HEK293 (cell line): Measurements from ENCODE around the gene SCYGR4.

Experiments
- CTCF ChIA-PET: fragments of 350-600 bp; formaldehyde crosslinking; extraction: SDS; loops from one replicate; lab custom pipeline; 2021; ENCODE audit warnings: antibody characterized with exemption; lab: Yijun Ruan, JAX
- POLR2A ChIA-PET: fragments of 300-600 bp; formaldehyde crosslinking; extraction: SDS; loops from one replicate; lab custom pipeline; 2020; ENCODE audit warnings: antibody characterized with exemption, inconsistent platforms; lab: Yijun Ruan, JAX
- H3K27ac ChIP-seq: fragments of 200-500 bp; sonication (Bioruptor generic); 2 replicates; pipeline ENCODE4 v1.5.1; 2014; ENCODE audit warnings: low read depth, low read length, control low read depth, inconsistent platforms; ENCODE audit errors: extremely low read depth
- H3K36me3 ChIP-seq, 2 experiments: fragments of 200-500 bp in 1 of 2; sonication (Bioruptor generic) in 1 of 2; 1 replicate in 1 of 2; 2 replicates in 1 of 2; pipeline ENCODE4 v1.5.1; 2014 to 2017; ENCODE audit warnings: inconsistent platforms in 2 of 2, low read length in 2 of 2; ENCODE audit not compliant: control insufficient read depth in 2 of 2, insufficient read depth in 1 of 2
- H3K4me1 ChIP-seq: fragments of 200-500 bp; sonication (Bioruptor generic); 2 replicates; pipeline ENCODE4 v1.5.1; 2014; ENCODE audit warnings: mild to moderate bottlenecking, low read length, inconsistent platforms; ENCODE audit not compliant: control insufficient read depth, insufficient read depth
- H3K4me3 ChIP-seq: 2 replicates; pipeline ENCODE4 v1.5.1; 2011; ENCODE audit warnings: low read depth, mild to moderate bottlenecking, control low read depth, low read length, moderate library complexity
- H3K9me3 ChIP-seq: fragments of 200-500 bp; sonication (Bioruptor generic); 2 replicates; pipeline ENCODE4 v1.5.1; 2014; ENCODE audit warnings: low read depth, low read length, inconsistent platforms; ENCODE audit not compliant: control insufficient read depth, insufficient read depth
- HOXA7 ChIP-seq: sonication (generic); formaldehyde crosslinking; IDR thresholded peaks from 2 replicates; pipeline ENCODE4 v1.8.1; 2022; ENCODE audit warnings: missing genetic modification reagents, borderline replicate concordance
- HOXC10 ChIP-seq: sonication (generic); formaldehyde crosslinking; IDR thresholded peaks from 2 replicates; pipeline ENCODE4 v1.8.1; 2023; ENCODE audit warnings: mild to moderate bottlenecking, missing genetic modification reagents
- RBAK ChIP-seq: fragments of 450-650 bp; formaldehyde crosslinking; IDR thresholded peaks from 2 replicates; pipeline ENCODE4 v1.5.1; 2016; ENCODE audit warnings: missing biosample characterization, missing genetic modification characterization
- REPIN1 ChIP-seq: fragments of 450-650 bp; formaldehyde crosslinking; IDR thresholded peaks from 2 replicates; pipeline ENCODE4 v1.5.1; 2017; ENCODE audit warnings: missing biosample characterization, missing genetic modification characterization, low read depth
- SP3 ChIP-seq: fragments of 450-650 bp; formaldehyde crosslinking; IDR thresholded peaks from 2 replicates; pipeline ENCODE4 v1.5.1; 2016; ENCODE audit warnings: missing biosample characterization, missing genetic modification characterization
- ZBTB6 ChIP-seq: fragments of 450-650 bp; formaldehyde crosslinking; IDR thresholded peaks from 2 replicates; pipeline ENCODE4 v1.5.1; 2017; ENCODE audit warnings: missing biosample characterization, missing genetic modification characterization
- ZBTB8A ChIP-seq: fragments of 450-650 bp; formaldehyde crosslinking; IDR thresholded peaks from 2 replicates; pipeline ENCODE4 v1.5.1; 2016; ENCODE audit warnings: missing biosample characterization, missing genetic modification characterization
- ZFP41 ChIP-seq: fragments of 450-650 bp; formaldehyde crosslinking; IDR thresholded peaks from 2 replicates; pipeline ENCODE4 v1.5.1; 2016; ENCODE audit warnings: missing biosample characterization, missing genetic modification characterization, borderline replicate concordance
- ZNF112 ChIP-seq: fragments of 450-650 bp; formaldehyde crosslinking; IDR thresholded peaks from 2 replicates; pipeline ENCODE4 v1.5.0; 2017; ENCODE audit warnings: missing biosample characterization, missing genetic modification characterization
- ZNF132 ChIP-seq: fragments of 450-650 bp; formaldehyde crosslinking; IDR thresholded peaks from 2 replicates; pipeline ENCODE4 v1.5.1; 2017; ENCODE audit warnings: missing biosample characterization, missing genetic modification characterization, borderline replicate concordance
- ZNF155 ChIP-seq: fragments of 450-650 bp; formaldehyde crosslinking; IDR thresholded peaks from 2 replicates; pipeline ENCODE4 v1.5.1; 2016; ENCODE audit warnings: missing biosample characterization, missing genetic modification characterization
- ZNF324 ChIP-seq: fragments of 450-650 bp; formaldehyde crosslinking; IDR thresholded peaks from 2 replicates; pipeline ENCODE4 v1.5.1; 2016; ENCODE audit warnings: missing biosample characterization, missing genetic modification characterization
- ZNF423 ChIP-seq: fragments of 450-650 bp; formaldehyde crosslinking; IDR thresholded peaks from 2 replicates; pipeline ENCODE4 v1.5.1; 2016; ENCODE audit warnings: missing biosample characterization, missing genetic modification characterization
- ZNF501 ChIP-seq: fragments of 450-650 bp; formaldehyde crosslinking; IDR thresholded peaks from 2 replicates; pipeline ENCODE4 v1.5.1; 2016; ENCODE audit warnings: missing biosample characterization, missing genetic modification characterization
- ZNF548 ChIP-seq: fragments of 450-650 bp; formaldehyde crosslinking; IDR thresholded peaks from 2 replicates; pipeline ENCODE4 v1.5.1; 2016; ENCODE audit warnings: missing biosample characterization, missing genetic modification characterization
- ZNF610 ChIP-seq: fragments of 450-650 bp; formaldehyde crosslinking; IDR thresholded peaks from 2 replicates; pipeline ENCODE4 v1.5.1; 2016; ENCODE audit warnings: missing biosample characterization, missing genetic modification characterization, borderline replicate concordance
- ZNF645 ChIP-seq: fragments of 450-650 bp; formaldehyde crosslinking; IDR thresholded peaks from 2 replicates; pipeline ENCODE4; 2016; ENCODE audit warnings: missing biosample characterization, missing genetic modification characterization
- ZNF670 ChIP-seq: fragments of 450-650 bp; formaldehyde crosslinking; IDR thresholded peaks from 2 replicates; pipeline ENCODE4 v1.5.1; 2016; ENCODE audit warnings: missing biosample characterization, missing genetic modification characterization, low read depth
- ZNF785 ChIP-seq: fragments of 450-650 bp; formaldehyde crosslinking; IDR thresholded peaks from 2 replicates; pipeline ENCODE4 v1.5.1; 2016; ENCODE audit warnings: missing biosample characterization, missing genetic modification characterization
- TF ChIP-seq, protein P1 (sequence below): fragments of 450-650 bp; formaldehyde crosslinking; IDR thresholded peaks from 2 replicates; pipeline ENCODE4 v1.5.1; 2017; ENCODE audit warnings: missing biosample characterization, missing genetic modification characterization

The SCYGR4 gene

GRCh38 chr2:227607941-227608340 lies 9.4 kb upstream of the SCYGR4 start:
- no peaks in the 10 kb centered on the region for H3K4me1 ChIP-seq
- no peaks in the 10 kb centered on the region for H3K36me3 ChIP-seq
- H3K4me3 ChIP-seq: no peak overlapping the region
- CTCF ChIA-PET: no interaction called here
- no peak overlapping the region for H3K27ac ChIP-seq
- H3K9me3 ChIP-seq: no peaks in the 10 kb centered on the region
- POLR2A ChIA-PET: no interaction called here
- TF ChIP-seq ZNF670 (no peak), HOXA7 (CRISPR knock-in tag) (no peak), ZNF132 (tag by site-specific recombination) (no peak), HOXC10 (CRISPR knock-in tag) (no peak), ZBTB8A (tag by site-specific recombination) (no peak), RBAK (tag by site-specific recombination) (no peak), ZBTB6 (tag by site-specific recombination) (no peak), ZNF645 (tag by site-specific recombination) (no peak), ZNF610 (no peak)

- TF ChIP-seq ZNF155 (no peak), ZNF423 (tag by site-specific recombination) (no peak), ZNF324 (tag by site-specific recombination) (no peak), ZNF112 (tag by site-specific recombination) (no peak), ZBTB6 (tag by site-specific recombination) (no peak), ZFP41 (tag by site-specific recombination) (no peak), ZNF501 (tag by site-specific recombination) (no peak), SP3 (tag by site-specific recombination) (no peak), ZBTB8A (tag by site-specific recombination) (no peak), REPIN1 (no peak), ZNF785 (tag by site-specific recombination) (no peak), ZNF548 (tag by site-specific recombination) (no peak)
- TF ChIP-seq, protein P1, sequence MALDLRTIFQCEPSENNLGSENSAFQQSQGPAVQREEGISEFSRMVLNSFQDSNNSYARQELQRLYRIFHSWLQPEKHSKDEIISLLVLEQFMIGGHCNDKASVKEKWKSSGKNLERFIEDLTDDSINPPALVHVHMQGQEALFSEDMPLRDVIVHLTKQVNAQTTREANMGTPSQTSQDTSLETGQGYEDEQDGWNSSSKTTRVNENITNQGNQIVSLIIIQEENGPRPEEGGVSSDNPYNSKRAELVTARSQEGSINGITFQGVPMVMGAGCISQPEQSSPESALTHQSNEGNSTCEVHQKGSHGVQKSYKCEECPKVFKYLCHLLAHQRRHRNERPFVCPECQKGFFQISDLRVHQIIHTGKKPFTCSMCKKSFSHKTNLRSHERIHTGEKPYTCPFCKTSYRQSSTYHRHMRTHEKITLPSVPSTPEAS (tag by site-specific recombination): no peak
- H3K4me1 ChIP-seq: 0 out of 2 replicates have a peak, but pooled peaks cover 3% of the 10 kb centered on the region
- ChIA-PET CTCF (no interaction called here), POLR2A (no interaction called here)
- H3K4me3 ChIP-seq: no peak overlapping the region
- no peak overlapping the region for H3K27ac ChIP-seq
- no peaks in the 10 kb centered on the region for H3K9me3 ChIP-seq
- H3K36me3 ChIP-seq: no peaks in the 10 kb centered on the region
Observed at GRCh38 chr2:227608561-227609338, 8.5 kb upstream of the SCYGR4 start.
